NCI-H1417 treated with DMSO at 0.1 percent for 48 hours (cell line): Measurements from ENCODE around the gene CD101.

ENCODE experiments used
- DNase-seq: peaks from one replicate; lab custom pipeline; 2025; lab: John Stamatoyannopoulos, UW

Gene CD101

GRCh38 chr1:116984406-116985160 lies 17.0 kb upstream of the CD101 start:
- no peak for DNase-seq

GRCh38 chr1:116986421-116987255 lies 14.9 kb upstream of the CD101 start:
- DNase-seq: no peak

GRCh38 chr1:116987256-116987555 lies 14.4 kb upstream of the CD101 start:
- DNase-seq: no peak

GRCh38 chr1:116988248-116988647 lies 13.3 kb upstream of the CD101 start:
- no peak for DNase-seq

GRCh38 chr1:116988908-116989307 lies 12.7 kb upstream of the CD101 start:
- peak; percentile 34 for DNase-seq

- no peak for DNase-seq
These were observed 11.7 kb upstream of the CD101 start for GRCh38 chr1:116989835-116990234.

- no peak for DNase-seq
These were observed 10.9 kb upstream of the CD101 start for GRCh38 chr1:116990612-116991151.

- no peak for DNase-seq
These were observed 10.3 kb upstream of the CD101 start for GRCh38 chr1:116991171-116991845.

GRCh38 chr1:116991918-116992317 lies 9.6 kb upstream of the CD101 start:
- DNase-seq: no peak

GRCh38 chr1:116993286-116993685 lies 8.3 kb upstream of the CD101 start:
- no peak for DNase-seq

- no peak for DNase-seq
These were observed 7.1 kb upstream of the CD101 start for GRCh38 chr1:116994411-116994810.

GRCh38 chr1:116997066-116997465 lies 4.5 kb upstream of the CD101 start:
- DNase-seq: no peak

- DNase-seq: no peak
These were observed 3.9 kb upstream of the CD101 start for GRCh38 chr1:116997636-116998035.

- no peak for DNase-seq
These were observed 2.0 kb upstream of the CD101 start for GRCh38 chr1:116999596-116999995.

- no peak for DNase-seq
These were observed 1.4 kb upstream of the CD101 start for GRCh38 chr1:117000142-117000541.

GRCh38 chr1:117003223-117003875 lies 1.8 kb downstream of the CD101 start:
- no peak for DNase-seq

GRCh38 chr1:117007719-117008013 lies 6.1 kb downstream of the CD101 start:
- DNase-seq: no peak

GRCh38 chr1:117008656-117009055 lies 7.1 kb downstream of the CD101 start:
- DNase-seq: no peak

- DNase-seq: no peak
These were observed 7.6 kb downstream of the CD101 start for GRCh38 chr1:117009132-117009531.

- DNase-seq: no peak
These were observed 8.9 kb downstream of the CD101 start for GRCh38 chr1:117010310-117010969.

GRCh38 chr1:117011334-117011733 lies 9.8 kb downstream of the CD101 start:
- DNase-seq: no peak

GRCh38 chr1:117013309-117013858 lies 11.8 kb downstream of the CD101 start:
- no peak for DNase-seq
